Natural killer cell treated with Interleukin-12 subunit alpha and Interleukin-12 subunit beta and Interleukin-15 and Interleukin-18, amount 100 ng/mL, for 72 hours (primary cell): ENCODE measurements around the gene DPPA2. TPM values are rescaled to one million over a fixed set of nuclear protein-coding genes. Genes with fewer than 3 reads are reported as not detected.

Experiments used
- ATAC-seq, 2 donors: fragments of 150-1000 bp; cut with Tn5 transposase in 1 of 2; sonication (Bioruptor Pico), chemical (Tn5 transposase) in 1 of 2; 2 replicates each; pipeline ENCODE4 v1.10.0; 2021
- DNase-seq: peaks from one replicate; pipeline ENCODE4 v3.0.0; 2022; ENCODE audit warnings: low spot score
- H3K27ac Mint-ChIP-seq, 2 donors: 1 replicate in 1 of 2; 2 replicates in 1 of 2; pipeline ENCODE4 v1.8.0; 2022; ENCODE audit warnings: mixed read lengths in 2 of 2, mild to moderate bottlenecking in 1 of 2, moderate library complexity in 1 of 2
- H3K27me3 Mint-ChIP-seq, 2 donors: 1 replicate in 1 of 2; 2 replicates in 1 of 2; pipeline ENCODE4 v1.8.0; 2022; ENCODE audit warnings: mixed read lengths in 2 of 2
- H3K36me3 Mint-ChIP-seq: one replicate; pipeline ENCODE4 v1.8.0; 2022; ENCODE audit warnings: mixed read lengths
- H3K4me1 Mint-ChIP-seq, 2 donors: 1 replicate in 1 of 2; 2 replicates in 1 of 2; pipeline ENCODE4 v1.8.0; 2022; ENCODE audit warnings: low read depth in 2 of 2, mixed read lengths in 2 of 2, mild to moderate bottlenecking in 1 of 2
- H3K4me3 Mint-ChIP-seq: one replicate; pipeline ENCODE4 v1.8.0; 2022; ENCODE audit warnings: mixed read lengths
- H3K9me3 Mint-ChIP-seq: 2 replicates; pipeline ENCODE4 v1.8.0; 2022; ENCODE audit warnings: mixed read lengths
- total RNA-seq, 2 donors: library from RNA; stranded (reverse); gene quantifications; one replicate each; pipeline ENCODE4 v1.2.3, GENCODE V29; 2022

DPPA2 gene
- total RNA-seq, 2 donors from 2014 or later = not detected

GRCh38 chr3:109270779-109271178, 45.5 kb downstream of the DPPA2 start:
- no peaks in the 10 kb centered on the region for H3K27me3 Mint-ChIP-seq
- no peak overlapping the region for H3K27ac Mint-ChIP-seq
- ATAC-seq (no peak), DNase-seq (no peak)
- no peaks in the 10 kb centered on the region for H3K36me3 Mint-ChIP-seq
- H3K4me1 Mint-ChIP-seq = no peaks in the 10 kb centered on the region
- no peak overlapping the region for H3K4me3 Mint-ChIP-seq
- H3K9me3 Mint-ChIP-seq = no peaks in the 10 kb centered on the region

DNA sequence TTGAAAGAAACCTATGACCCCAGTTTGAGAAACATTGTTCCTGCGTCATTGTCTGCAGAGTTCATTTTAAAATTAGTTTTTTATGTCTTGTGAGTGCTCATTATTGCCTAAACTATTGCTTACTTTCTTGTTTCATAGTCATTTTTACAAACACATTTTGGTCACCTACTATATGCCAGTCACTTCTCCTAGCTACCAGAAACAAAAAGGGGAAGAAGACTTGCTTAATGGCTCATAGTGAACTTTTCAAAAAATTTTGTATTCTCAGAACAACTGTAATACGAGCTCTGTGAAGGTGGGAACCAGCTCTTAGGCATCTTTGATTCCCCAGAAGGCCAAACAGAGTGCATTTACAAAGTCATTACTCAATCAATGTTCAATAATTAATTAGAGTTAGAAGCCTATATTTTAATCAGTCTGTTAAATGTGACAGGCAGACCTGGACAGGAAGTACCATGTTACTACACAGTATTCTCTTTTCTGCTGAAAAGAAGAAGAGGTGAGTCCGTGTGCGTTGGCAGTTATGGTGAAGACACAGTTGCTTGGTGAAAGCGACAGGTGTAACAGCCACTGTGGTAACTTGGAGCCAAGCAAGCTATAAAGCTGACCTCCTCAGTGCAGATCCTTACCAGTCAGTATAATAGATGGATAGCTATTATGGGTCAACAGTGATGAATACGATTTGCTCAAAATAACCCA, 46.6 kb downstream of the DPPA2 start:
- no peak overlapping the region for H3K27ac Mint-ChIP-seq

DNA sequence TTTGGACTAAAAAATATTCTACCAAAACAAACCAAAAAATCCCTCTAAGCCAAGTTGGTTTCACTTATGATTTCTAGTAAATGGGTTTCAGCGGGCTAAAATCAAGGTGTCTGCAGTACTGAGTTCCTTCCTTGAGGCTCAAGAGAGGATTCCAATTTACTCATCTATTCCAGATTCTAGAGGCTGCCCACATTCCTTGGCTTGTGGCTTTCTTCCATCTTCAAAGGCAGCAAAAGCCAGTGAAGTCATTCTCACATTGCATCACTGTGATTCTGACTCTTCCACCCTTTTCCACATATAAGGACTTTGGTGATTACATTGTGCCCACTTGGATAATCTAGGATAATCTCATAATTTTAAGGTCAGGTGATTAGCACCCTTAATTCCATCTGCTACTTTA, 48.1 kb downstream of the DPPA2 start:
- no peaks in the 10 kb centered on the region for H3K36me3 Mint-ChIP-seq

More for the DNA sequence above, 46.6 kb downstream of the DPPA2 start:
- Mint-ChIP-seq H3K36me3 (no peaks in the 10 kb centered on the region), H3K4me3 (no peak overlapping the region), H3K4me1 (no peaks in the 10 kb centered on the region), H3K9me3 (no peaks in the 10 kb centered on the region), H3K27me3 (no peaks in the 10 kb centered on the region)
- ATAC-seq (no peak), DNase-seq (no peak)

GRCh38 chr3:109265295-109265694, 51.0 kb downstream of the DPPA2 start:
- Mint-ChIP-seq H3K27ac (no peak overlapping the region), H3K27me3 (peaks cover 0 to 7% of the 10 kb centered on the region in 2 donors), H3K4me1 (no peaks in the 10 kb centered on the region), H3K36me3 (no peaks in the 10 kb centered on the region), H3K9me3 (no peaks in the 10 kb centered on the region), H3K4me3 (no peak overlapping the region)
- DNase-seq (no peak), ATAC-seq (no peak)

More for the DNA sequence above, 48.1 kb downstream of the DPPA2 start:
- Mint-ChIP-seq H3K27me3 (peaks cover 0 to 7% of the 10 kb centered on the region in 2 donors), H3K27ac (no peak overlapping the region), H3K4me1 (no peaks in the 10 kb centered on the region), H3K9me3 (no peaks in the 10 kb centered on the region), H3K4me3 (no peak overlapping the region)
- DNase-seq (no peak), ATAC-seq (no peak)

GRCh38 chr3:109257269-109257668, 59.0 kb downstream of the DPPA2 start:
- DNase-seq = no peak
- Mint-ChIP-seq H3K27ac (no peak overlapping the region), H3K4me1 (no peaks in the 10 kb centered on the region), H3K36me3 (no peaks in the 10 kb centered on the region), H3K4me3 (no peak overlapping the region), H3K9me3 (peaks cover 10% of the 10 kb centered on the region), H3K27me3 (no peaks in the 10 kb centered on the region)
- no peak for ATAC-seq

DNA sequence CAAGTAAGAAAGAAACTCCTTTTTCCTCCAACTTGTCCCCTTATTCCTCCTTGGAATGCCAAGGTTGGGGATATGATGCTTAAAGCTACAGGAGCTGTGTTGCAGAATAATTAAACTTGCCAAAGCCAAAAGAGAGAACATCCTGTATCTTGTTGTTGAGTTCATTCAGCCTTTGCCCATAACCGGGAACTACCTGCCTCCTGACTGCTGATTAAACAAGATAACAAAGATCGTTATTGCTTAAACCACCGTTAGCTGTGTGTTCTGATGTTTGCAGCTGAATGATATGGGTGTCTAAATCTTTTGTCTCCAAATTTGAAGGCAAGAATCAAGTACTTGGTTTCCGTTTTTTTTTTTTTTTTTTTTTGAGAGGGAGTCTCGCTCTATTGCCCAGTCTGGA, 61.5 kb downstream of the DPPA2 start:
- Mint-ChIP-seq H3K4me3 (no peak overlapping the region), H3K9me3 (peaks cover 13% of the 10 kb centered on the region), H3K36me3 (no peaks in the 10 kb centered on the region), H3K27ac (no peak overlapping the region), H3K27me3 (no peaks in the 10 kb centered on the region), H3K4me1 (no peaks in the 10 kb centered on the region)
- ATAC-seq (no peak), DNase-seq (no peak)

GRCh38 chr3:109252641-109253040, 63.7 kb downstream of the DPPA2 start:
- no peaks in the 10 kb centered on the region for H3K4me1 Mint-ChIP-seq
- H3K9me3 Mint-ChIP-seq = peaks cover 6% of the 10 kb centered on the region
- H3K27me3 Mint-ChIP-seq = no peaks in the 10 kb centered on the region
- no peaks in the 10 kb centered on the region for H3K36me3 Mint-ChIP-seq
- no peak overlapping the region for H3K4me3 Mint-ChIP-seq
- H3K27ac Mint-ChIP-seq = no peak overlapping the region
- DNase-seq (no peak), ATAC-seq (no peak)

Other genes with a start within 250 kb of the DPPA2 start
- gene MORC1, start 198.4 kb downstream of the DPPA2 start, total RNA-seq = not detected
- not detected for gene C3orf85, start 179.8 kb downstream of the DPPA2 start, total RNA-seq
- gene DPPA4, start 21.0 kb upstream of the DPPA2 start, total RNA-seq = under 1 TPM; 0.36 to 0.61 TPM